Right renal cortex interstitium (tissue), 3 donors: ENCODE measurements around the gene RNF215. TPM values are rescaled to one million over a fixed set of nuclear protein-coding genes. Genes with fewer than 3 reads are reported as not detected.
A peak's percentile ranks its signal among the peaks of the same experiment; 100 is the strongest.

Source experiments
- DNase-seq, 3 donors: peaks; one replicate each; pipeline ENCODE4 v3.0.0-alpha.2; 2013; ENCODE audit warnings: low read depth in 3 of 3, low spot score in 2 of 3
- polyA plus RNA-seq, 3 donors: library from polyadenylated mRNA; unstranded; fragments of 120-200 nt; gene quantifications; one replicate each; pipeline ENCODE4 v1.2.1, GENCODE V29; 2013; ENCODE audit not compliant: insufficient read length in 3 of 3

The RNF215 gene
- 10 to 100 TPM; 17.2 to 20.5 (median 19.1) TPM for polyA plus RNA-seq

DNA sequence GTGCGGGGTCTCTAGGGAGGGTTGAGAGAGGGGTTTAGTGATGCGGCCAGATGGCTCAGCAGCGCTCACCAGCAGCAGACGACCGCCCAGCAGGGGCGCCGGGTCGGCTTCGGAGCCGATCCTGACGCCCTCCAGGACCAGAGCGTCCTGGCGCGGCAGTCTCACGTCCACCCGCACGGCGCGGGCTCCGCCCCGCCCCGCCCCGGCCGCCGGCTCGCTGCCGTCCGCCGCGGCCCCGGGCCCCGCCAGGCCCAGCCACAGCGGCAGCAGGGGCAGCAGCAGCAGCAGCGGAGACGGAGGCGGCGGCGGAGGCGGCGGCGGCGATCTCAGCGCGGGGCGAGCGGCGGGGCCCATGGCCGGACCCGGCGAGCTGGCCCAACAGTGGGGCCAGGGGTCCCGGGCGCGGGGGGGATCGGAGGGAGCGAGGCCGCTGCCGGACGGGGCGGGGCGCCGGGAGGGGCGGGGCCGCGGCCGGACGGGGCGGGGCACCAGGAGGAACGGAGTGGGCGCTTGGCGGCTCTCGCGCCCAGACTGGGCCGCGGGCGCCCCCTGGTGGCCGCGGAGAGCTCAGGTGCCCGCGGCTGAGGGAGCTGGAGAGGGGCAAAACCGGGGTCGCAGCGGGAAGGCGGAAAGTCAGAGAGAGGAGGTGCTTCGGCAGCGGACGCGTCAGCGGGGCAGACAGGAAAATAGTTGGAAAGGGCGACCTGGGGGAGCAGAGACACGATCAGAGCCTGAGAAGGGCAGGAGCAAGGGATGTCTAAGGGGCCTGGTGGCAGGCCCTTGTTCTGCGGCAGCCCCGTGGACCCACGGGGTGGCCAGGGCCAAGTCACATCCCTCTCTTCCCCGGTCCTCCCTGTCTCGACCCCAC is at the start of gene RNF215:
Gene RNF215 (minus strand): TSS at position 452 of the 868 bp plus-strand sequence. CDS start 98 bp downstream, at position 354.
- peak in 2 of 3 donors; percentile 68 to 75 for DNase-seq

DNA sequence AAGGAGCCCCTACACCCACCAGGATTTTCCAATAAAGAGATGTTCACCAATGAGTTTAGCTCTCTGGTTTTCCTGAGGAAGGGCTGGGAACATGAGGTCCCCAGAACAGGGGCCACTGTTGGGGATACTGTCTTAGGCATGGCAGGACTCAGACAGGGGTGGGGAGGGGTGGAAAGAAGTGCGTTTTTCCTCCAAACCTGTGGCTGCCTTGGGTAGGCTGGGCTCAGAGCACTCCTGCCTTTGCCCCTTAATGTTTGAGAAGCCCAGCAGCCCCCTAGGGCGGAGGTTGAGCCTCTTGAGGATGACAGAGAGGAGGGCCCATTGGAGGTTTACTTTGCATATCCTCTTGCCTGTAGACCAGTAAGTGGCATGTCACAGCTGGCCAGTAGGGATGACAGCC is 49.0 kb upstream of the RNF215 start:
- no peak for DNase-seq

DNA sequence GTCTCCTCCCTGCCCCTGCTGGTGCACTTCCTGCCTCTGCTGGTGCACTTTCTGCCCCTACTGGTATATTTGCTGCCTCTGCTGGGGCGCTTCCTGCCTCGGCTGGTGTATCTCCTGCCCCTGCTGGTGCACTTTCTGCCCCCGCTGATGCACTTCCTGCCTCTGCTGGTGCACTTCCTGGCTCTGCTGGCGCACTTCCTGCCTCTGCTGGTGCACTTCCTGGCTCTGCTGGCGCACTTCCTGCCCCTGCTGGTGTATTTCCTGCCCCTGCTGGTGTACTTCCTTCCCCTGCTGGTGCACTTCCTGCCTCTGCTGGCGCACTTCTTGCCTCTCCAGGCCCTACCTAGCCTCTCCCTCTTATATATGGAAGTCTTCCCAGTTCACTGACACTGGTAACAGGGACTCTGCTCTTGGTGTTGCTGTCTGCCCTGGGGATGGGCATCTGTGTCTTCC is 48.5 kb upstream of the RNF215 start:
- no peak for DNase-seq

DNA sequence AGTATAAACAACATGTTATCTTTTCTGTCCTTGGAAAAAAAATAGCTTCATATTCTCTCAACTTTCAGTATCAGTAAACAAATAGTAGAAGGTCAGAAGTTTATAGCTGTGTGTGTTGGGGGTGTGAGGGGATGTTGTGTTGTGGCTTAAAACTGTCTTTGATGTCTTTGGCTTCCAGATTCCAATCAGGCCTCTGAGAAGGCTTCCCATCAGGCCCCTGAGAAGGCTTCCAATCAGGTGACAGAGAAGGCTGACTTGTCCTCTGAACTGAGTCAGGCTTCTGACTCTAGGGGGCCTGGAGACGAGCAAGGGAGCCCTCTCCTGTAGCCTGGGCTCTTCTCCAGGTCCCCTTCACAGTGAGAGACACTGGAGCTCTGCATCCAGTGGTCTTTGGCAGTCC is 47.6 kb upstream of the RNF215 start:
- DNase-seq = no peak

DNA sequence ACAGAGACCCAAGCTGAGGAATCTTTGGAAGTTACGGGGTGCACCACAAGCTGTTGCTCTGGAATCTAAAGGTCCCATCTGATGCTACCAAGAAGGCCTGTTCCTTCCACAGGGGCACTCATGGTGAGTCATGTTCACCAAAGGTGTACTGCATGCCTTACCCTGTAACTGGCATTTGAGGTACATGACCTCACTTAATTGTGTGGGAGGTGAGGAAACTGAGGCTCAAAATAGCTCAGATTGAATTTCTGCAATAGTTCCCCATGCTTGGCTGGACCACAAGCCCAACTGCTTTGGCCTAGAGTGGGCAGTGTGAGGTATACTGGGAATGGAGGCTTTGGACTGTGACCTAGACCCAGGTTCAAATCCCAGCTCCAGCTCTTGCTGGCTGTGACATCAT is 46.6 kb upstream of the RNF215 start:
- no peak for DNase-seq

DNA sequence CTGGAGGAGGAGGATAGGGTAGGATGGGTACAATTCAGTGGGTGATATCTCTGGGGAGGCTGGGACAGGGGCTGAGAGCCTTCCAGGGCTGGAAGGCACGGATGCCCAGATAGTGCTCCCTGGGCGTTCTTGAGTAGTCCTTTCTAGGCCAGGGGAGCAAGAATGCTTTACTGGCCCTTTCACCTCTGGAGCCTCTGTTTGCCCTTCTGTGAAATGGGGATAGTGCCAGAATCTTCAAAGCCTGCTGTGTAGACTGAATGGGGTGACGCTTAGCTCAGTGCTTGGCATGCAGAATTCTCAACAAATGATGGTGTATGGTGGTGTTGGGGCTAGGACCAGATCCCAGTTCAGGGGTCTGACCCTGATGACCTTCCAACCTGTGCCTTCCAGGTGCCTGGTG is 46.0 kb upstream of the RNF215 start:
- DNase-seq = no peak

DNA sequence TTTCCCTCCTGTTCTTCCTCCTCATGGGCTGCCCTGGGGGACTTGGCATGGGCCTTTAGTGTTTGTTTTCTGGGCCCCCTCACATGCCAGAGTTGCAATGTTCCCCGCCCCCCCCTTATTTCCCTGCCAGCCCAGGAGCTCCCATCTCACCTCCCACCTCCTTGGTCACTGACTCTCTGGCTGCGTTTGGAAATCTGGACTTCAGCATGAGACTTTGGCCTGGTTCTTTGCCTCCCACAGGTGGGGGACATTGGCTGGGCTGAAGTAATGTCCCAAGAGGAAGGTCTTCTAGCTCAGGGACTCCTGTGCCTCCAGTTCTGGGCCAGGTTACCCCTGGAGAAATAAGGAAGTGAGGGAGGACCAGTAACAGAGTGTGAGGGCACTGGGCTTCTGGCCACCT is 45.3 kb upstream of the RNF215 start:
- DNase-seq = no peak

DNA sequence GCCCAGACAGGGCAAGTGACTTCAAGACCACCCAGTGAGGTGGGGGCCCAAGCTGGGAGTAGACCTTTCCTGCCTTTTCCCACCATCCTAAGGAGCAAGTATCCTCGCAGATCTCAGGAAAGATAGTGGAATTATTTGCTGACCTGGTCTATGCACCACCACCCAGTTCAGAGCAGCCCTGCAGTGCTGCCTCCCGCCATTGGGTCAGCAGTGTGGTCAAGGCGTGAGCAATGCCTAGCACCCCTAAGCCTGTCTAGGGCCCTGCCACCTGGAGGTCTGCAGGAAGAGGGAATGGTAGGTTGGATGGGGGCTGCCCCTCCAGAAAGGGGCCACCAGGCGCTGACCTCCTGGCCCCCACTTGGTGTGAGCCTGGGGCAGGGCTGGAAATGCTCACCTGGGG is 44.9 kb upstream of the RNF215 start:
- DNase-seq = no peak

DNA sequence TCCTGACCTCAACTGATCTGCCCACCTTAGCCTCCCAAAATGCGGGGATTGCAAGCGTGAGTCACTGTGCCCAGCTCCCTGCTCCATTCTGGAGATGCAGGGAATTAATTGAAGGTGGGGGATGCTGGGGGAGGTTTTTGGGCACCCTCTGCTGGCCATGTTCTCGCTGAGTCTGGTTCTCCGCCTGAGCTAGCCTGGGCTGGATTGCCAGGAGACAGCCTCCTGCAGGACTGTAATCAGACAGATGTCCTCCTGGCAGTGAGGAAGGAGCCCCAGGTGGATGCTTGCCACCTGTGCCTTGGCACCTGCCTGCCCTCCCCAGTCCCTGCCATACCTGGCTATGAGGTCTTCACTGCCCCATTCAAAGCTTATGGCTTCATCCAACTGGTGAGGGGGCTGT is 43.7 kb upstream of the RNF215 start:
- DNase-seq = no peak

DNA sequence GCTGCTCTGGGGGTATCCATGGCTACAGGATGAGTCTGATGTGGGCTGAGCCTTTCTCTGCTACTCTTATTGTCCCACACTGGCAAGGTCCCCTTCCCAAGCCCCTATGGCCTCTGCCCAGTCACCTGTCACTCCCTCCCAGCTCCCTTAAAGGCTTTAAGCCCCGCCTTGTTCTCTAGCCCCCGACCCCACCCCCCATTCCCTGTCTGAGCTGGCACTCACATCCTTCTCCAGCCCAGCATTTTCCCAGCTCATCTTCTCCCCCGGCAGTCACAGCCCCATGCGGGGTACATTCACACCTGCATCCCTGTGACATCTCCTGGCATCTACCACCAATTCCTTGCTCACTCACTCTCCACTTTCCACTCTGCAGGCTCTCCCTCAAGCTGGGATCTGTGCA is 42.7 kb upstream of the RNF215 start:
- no peak for DNase-seq

DNA sequence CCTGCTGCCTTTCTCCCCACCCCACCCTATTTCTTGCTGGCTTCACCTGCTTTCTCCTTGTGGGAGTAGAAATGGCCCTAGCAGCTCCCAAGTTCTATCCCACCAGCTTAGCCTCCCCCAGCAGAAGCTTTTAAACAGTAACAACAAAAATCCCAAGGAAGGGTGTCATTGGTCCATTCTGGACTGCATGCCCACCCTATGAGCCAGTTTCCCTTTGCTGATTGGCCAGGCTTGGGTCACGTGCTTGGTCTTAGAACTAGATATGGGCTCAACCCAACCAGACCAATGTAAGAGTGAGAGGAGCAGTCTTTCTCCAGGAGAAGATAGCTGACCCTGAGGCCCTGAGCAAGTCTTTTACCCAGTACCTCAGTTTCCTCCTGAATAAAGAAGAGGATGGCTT is 40.7 kb upstream of the RNF215 start:
- DNase-seq = no peak

DNA sequence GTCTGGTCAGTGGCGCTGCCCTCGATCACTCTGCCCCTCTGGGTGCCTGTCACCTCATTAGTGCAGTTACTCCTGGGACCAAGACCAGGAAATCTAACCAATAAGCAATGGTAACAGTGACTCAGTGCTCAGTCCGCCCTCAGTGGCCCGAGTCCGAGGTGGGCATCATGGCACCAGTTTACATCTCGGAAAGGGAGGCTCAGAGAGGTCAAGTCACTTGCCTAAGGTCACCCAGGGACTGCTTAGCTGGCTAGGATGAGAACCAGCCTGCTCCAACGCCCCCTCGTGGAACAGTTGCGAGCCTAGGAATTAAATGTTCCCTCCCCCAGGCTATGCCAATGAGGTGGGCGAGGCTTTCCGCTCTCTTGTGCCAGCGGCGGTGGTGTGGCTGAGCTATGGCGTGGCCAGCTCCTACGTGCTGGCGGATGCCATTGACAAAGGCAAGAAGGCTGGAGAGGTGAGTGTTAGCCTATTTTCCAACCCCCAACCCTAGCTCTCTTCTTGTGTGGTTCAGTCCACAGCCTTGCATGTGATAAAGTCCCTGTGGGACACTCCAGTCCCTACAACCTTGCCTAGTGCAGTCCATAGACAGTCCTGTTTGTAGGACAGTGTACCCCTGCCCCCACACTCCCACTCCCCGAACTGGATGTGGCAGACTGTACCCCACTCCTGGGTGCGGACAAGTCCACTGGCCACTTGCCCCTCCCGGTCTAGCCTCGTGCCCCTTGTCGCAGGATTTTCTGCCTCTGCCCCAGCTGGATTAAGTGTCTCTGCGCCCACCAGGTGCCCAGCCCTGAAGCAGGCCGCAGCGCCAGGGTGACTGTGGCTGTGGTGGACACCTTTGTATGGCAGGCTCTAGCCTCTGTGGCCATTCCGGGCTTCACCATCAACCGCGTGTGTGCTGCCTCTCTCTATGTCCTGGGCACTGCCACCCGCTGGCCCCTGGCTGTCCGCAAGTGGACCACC is 39.5 kb upstream of the RNF215 start:
- peak in 1 of 3 donors; percentile 74 for DNase-seq

DNA sequence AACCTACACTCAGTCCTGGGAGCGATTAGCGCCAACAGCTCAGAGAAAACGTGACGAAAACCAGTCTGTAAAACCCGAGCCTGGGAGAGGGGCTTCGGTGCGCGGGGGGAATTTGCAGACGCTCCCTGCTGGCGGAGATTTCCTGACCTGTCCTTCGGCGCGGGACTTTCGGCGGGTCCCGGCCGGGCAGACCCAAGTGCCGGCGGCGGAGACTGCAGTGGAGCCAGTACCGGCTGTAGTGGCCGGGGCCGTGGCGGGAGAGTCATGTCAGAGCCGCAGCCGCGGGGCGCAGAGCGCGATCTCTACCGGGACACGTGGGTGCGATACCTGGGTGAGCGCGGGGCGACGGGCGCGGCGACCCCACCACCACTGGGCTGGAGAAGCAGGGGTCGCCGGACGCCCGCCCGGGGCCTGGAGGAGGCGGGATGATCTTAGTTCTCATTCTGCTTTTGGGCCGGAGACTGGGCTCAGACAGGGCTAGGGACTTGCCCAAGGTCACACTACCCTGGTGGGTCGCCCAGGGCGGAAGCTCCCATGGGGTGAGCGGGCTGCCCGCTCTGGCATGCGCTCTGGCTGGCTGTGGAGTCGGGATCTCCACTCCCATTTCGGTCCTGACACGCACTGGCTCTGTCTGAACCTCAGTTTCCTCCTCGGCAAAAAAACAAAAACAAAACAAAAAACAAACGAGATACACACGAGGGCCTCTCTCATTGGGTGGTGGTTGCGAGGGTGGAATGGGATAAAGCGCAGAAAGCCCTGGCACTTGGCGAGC is 38.6 kb upstream of the RNF215 start, which contains the start of gene MTFP1:
Gene MTFP1 (plus strand): TSS at position 153 of the 772 bp plus-strand sequence. CDS start 112 bp downstream, at position 265.
- no peak for DNase-seq

DNA sequence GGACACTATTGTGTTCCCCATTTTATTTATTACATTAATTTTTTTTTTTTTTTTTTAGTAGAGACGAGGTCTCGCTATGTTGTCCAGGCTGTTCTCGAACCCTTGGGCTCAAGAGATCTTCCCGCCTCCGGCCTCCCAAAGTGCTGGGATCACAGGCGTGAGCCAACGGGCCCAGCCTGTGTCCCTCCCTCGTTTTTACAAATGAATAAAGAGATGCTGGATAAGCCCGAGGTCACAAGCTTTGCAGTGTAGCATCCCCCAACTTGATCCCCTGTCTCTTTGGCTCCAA is 38.1 kb upstream of the RNF215 start:
- DNase-seq = no peak

DNA sequence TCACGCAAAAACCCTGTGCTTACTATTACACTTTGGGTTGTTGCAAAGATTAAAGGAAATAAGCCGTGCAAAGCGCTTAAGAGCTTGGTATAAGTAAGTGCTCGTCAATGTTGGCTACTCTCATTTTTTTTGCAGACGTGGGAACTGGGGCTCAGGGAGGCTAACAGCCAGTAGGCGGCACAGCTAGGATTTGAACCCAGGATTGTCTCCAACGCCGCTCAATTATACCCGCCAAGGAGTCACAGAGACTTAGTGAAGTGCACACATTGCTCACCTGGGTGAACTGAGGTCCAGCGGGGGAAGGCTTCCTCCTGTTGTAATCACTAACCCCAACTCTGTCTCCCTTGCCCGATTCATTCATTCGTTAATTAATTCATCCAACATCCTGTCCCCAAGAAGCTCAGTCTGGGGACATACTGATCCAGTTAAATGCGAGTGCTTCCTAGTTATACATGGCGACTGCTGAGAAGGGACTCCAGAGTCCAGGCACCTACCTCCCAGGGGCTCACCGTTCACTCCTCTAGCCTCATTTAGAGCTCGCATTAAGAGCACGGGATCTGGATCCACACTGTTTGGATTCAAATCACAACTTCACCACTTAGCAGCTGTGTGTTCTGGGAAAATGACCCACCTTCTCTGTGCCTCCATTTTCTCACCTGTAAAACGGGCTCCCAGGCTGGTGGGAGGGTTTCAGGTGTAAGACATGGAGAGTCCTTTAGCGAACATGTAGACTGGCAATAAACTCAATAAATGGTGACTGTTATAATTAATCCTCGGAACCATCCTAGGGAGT is 37.5 kb upstream of the RNF215 start:
- DNase-seq = no peak

DNA sequence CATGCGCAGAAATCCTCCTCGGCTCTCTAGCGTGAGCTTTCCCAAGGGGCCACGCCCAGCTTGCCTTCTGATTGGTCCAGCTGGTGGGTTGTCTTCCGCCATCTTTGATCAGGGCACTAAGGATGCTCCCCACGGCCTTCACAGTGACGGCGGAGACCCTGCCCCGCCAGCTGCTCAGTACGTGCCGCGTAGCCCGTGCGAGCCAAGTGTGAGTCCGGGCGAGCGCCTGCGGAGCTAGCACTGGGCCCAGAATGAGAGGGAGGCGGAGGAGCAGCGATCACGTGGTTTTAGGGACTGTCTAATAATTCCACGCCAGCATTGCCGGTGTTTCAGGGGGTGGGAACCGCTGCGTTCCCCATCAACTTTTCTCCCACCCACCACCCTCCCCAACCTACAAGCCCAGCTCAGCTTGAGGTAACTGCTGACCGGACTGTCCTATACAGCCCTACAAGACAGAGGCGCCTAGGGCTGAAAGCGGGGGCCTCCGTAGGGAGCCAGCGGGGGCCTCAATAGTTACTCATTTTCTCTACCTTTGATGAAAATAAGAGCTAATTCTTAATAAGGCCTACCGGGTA is 36.8 kb upstream of the RNF215 start:
- DNase-seq = peak; percentile 99 to 100 (median 100)

DNA sequence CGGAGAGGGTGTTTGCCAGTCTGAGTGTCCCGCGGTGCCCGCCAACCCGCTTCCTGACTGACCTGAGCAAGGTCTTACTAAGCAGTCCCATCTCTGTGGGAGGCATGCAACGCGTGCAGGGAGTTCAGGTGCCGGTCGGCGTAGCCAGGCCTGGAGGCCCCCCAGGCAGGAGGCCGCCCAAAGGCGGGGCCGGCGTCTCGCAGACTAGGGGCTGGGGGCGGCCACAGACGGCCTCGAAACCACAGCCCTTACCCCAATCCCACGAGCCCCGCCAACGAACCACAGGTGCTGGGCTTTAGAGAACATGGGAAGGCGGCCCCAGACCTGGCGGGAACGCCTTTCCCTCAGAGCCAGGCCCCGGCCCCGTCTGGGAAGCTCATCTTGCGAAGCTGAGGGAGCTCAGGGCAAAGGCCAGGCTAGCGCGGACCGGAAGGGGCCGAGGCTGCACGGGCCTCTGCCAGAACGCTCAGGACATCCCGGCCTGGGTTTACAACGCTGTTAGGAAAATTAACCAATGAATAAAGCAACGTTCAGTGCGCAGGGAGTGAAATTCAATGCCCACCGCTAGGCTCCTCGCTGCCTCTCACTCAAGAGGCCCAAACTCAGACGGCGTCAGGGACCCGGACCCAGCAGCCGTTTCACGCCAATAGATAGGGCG is 36.2 kb upstream of the RNF215 start:
- no peak for DNase-seq

DNA sequence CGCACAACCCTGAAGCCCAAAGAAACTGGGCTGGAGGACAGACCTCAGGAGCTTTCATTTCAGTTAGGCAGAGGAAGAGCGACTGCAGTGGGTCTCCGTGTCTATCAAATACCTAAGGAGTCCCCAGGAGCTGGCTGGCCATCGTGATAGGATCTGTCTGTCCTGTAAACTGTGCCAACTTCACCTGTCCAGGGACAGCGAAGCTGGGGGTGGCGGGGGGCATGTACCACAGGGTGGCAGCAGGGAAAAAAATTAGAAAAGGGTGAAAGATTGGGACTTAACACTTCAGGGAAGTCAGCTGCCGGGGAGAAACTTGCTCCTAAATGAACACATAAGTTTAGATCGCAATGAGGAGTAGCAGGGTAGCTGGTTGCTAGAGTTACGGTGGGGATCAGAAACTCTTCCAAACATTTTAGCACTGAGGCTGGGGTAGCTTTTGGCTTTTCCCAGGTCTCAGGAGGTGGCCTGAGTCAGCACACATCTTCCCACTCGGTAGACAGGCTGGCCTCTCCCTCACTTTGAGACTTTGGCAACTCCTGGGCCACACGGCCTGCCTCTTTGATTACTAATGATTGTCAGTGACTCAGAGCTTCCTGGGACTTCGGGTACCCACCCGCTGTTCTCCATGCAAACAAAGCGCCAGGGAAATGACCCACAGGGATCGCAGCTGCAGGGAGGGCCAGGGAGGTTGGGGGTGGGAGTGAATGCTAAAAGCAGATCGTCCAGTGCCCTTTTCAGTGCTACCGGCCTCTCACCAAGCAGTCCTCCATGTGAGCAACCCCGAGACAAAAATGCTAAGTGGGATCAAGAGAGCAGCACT is 35.5 kb upstream of the RNF215 start:
- no peak for DNase-seq
